NCI-H146 (cell line): Measurements from ENCODE around the gene MEI1.
A peak's percentile ranks its signal among the peaks of the same experiment; 100 is the strongest.
"Not testable (repeated sequence)": the region's sequence is repeated elsewhere in the genome, so short reads cannot be mapped to it uniquely, and the experiment has no call there.

Source experiments
- DNase-seq: peaks from one replicate; lab custom pipeline; 2025; lab: John Stamatoyannopoulos, UW

MEI1 gene

DNA sequence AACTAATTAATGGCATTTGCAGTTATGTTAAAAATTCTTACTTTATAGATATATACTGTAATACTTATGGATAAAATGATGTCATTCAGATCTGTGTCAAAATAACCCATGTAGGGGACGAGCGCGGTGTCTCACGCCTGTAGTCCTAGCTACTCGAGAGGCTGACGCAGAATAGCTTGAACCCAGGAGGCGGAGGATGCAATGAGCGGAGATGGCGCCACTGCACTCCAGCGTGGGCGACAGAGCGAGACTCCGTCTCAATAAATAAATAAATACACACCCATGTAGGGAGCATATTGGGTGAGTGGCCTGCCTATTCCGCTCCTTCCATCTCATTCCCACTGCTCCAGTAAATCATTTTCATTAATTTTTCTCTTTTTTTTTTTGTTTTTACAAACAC, 17.7 kb upstream of the MEI1 start:
- DNase-seq = no peak

DNA sequence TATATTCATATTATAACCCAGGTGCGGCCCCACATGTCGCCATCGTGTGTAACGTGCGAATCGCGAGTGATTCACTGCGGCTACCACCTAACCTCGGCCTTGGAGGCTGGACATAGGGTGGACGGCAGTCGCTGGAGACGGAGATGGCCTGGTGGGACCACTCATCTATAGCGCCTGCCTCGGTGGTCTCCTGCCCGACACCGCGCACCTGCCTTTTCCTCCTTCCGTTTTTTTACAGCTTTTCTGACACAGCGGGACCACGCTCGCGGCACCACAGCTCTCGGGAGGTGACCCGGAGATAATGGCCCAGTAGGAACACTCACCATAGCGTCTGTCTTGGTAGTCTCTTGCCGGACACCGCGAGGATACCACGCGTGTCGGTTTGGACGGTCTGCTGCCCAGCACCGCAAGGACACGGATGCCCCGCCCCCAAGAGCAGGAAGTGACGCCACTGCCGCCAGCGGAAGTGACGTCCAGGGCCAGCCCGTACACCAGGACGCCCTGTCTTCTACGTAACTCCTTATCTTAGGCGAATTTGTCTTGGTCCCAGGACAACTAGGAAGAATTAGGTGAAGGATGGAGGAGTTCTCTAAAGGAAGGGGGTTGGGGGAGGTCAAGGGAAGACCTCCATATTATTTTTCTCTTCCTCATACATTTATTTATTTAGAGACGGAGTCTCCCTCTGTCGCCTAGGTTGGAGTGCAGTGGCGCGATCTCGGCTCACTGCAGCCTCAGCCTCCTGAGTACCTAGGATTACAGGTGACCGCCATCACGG, 17.1 kb upstream of the MEI1 start:
- DNase-seq = no peak

DNA sequence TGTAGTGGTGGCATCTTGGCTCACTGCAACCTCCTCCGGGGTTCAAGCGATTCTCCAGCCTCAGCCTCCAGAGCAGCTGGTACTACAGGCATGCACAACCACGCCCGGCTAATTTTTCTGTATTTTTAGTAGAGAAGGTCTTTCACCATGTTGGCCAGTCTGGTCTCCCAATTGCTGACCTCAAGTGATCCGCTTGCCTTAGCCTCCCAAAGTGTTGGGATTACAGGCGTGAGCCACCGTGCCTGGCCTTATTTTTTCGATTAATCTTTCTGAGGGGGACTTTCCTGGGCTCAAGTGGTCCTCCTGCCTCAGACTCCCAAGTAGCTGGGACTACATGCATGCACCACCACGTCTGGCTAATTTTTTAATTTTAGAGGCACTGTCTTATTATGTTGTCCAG, 16.3 kb upstream of the MEI1 start:
- no peak for DNase-seq

DNA sequence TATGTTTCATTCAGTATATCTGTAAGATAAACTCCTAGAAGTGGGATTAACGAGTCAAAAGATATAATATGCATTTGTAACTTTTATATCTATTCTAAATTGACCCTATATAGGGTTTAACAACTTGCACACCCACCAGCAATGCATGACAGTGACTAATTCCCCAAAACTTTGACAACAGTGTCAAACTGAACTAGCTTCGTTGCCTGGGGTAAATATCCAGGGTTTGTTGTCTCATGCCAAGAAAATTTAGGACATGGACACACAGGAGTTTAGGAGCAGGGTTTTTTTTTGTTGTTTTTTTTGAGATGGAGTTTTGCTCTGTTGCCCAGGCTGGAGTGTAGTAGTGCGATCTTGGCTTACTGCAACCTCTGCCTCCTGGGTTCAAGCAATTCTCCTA, 15.7 kb upstream of the MEI1 start:
- no peak for DNase-seq

DNA sequence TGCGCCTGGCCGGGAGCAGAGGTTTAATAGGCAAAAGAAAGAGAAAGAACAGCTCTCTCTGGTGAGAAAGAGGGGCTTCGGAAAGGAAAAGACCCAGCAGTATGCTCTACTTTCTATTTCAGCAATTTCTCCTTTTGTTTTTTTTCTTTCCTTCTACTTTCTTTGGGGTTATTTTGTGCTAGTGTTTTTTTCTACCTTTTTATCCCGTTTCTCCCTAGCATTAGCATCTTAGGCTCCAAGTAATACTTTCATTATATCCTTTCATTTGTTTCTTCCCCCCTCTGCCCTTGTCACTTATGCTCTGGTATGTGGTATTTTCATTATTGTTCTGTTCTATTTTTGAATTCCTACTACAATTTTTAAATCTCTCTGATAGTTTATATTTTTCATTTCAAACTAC, 15.1 kb upstream of the MEI1 start:
- no peak for DNase-seq

DNA sequence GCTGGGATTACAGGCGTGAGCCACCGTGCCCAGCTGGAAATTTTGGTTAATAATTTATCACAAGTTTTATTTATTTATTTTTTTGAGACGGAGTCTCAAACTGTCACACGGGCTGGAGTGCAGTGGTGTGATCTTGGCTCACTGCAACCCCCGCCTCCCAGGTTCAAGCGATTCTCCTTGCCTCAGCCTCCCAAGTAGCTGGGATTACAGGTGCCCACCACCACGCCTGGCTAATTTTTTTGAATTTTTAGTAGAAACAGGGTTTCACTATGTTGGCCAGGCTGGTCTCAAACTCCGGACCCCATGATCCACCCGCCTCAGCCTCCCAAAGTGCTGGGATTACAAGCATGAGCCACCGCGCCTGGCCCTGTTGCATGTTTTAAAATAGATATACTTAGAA, 12.4 kb upstream of the MEI1 start:
- DNase-seq = not testable (repeated sequence)

DNA sequence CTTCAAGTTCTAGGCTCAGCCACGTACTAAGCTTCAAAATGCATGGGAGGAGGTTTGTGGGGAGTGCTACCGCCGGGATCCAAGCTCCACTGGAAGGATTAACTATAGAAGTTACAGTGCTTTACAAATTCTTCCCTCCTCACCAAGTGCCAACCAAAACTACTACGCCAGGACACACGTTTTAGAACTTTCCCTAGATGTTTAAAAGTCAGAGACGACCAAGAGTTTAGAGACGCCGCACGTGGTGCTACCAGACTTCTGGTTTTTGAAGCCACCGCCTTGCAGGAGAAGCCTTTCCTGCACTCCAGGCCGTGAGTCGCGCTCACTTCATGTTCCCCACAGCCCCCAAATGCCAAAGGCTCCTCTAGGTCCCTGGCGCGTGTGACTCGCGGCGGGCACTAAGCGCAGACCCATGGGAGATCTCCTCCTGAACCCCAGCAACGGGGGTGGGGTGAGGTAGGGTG, 11.4 kb upstream of the MEI1 start:
- peak; percentile 13 for DNase-seq

DNA sequence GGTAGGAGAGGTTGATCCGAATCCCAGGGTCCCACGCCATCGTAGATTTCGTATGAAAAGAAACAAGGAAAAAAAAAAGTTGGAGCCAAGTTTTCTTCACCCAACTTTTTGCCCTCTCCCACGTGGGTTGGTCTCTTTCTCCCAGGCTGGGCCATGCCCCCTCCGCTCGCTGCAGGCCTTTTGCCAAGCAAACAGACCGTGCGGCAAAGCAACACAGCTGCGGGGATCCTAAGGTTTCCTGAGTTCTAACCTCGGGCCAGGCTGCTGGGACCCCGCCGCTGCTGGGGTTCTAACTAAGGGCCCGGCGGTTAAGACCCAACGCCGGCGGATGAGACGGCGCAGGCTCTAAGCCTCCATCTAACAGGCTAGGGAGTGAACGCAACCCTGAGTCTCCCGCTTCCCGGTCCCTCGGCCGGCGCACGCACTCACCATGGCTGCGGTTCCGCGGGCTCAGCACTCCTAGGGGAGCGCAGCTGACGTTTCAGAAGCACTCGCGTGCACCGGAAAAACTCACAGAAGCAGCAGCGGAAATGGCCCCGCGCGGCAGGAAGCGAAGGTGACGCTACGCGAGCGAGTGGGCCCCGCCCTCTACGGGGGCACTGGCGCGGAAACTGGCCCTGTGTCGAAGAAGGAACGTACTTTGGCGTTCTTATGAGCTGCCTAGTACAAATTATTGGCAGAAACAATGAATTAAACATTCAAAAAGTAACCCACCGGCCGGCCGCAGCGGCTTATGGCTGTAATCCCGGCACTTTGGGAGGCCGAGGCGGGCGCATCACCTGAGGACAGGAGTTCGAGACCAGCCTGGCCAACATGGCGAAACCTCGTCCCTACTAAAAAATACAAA, 10.7 kb upstream of the MEI1 start, which contains the start of gene SNU13:
SNU13 (minus strand) TSS at position 503 of the 847 bp plus-strand sequence; CDS start at position 432, 71 bp downstream.
- peak; percentile 83 for DNase-seq

DNA sequence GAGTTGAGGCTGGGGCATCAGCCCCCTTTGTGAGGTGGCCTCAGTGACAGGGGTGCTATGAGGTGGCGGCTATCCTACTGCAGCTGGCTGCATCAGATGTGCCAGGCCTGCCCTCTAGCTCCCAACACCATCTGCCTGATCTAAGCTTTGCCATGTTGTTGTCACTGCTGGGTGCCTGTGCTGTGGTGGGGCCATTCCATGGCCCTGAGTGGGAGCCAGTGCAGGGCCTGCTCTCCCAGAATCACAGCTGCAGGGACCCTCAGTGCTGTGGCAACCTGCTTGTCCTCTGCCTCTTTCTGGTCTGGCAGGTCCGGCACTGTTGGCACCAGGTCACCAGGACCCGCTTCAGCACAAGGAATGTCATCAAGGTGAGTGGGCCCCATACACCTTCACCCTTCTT, 8.8 kb upstream of the MEI1 start:
- DNase-seq = no peak

DNA sequence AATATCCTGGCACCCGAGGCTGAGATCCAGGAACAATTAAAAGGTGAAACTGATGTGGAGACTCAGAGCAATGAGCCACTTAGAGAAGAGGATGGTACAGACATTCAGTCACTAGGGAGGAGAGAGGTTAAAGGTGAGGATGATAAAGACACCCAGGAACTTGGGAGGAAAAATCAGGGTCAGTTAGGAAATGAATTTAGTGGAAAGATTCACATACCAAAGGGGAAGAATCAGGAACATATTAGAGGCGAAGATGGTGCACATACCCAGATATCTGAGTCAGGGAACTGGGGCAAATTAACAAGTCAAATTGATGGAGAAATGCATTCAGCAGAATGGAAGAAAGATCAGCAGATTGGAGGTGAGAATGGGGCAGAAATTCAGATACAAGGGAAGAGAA, 4.1 kb upstream of the MEI1 start:
- no peak for DNase-seq

DNA sequence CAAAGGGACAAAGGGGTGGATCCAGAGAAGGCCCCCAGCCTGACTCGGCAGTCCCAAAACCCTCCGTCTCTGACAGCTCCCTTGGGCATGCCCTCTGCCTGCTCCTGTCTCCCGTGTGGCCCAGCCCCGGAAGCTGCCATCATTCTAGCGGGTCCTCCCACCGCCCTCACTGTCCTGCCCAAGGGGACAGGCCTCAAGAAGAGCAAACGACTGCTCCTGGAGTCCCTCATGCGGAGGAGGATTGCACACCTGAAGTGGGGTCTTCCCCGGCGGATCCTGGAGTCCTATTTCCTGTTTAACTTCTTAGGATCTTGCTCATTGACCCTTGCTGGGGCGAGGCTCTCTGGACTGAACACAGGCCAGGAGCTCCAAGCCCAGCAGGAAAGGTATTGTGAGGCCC, 2.6 kb upstream of the MEI1 start:
- no peak for DNase-seq

DNA sequence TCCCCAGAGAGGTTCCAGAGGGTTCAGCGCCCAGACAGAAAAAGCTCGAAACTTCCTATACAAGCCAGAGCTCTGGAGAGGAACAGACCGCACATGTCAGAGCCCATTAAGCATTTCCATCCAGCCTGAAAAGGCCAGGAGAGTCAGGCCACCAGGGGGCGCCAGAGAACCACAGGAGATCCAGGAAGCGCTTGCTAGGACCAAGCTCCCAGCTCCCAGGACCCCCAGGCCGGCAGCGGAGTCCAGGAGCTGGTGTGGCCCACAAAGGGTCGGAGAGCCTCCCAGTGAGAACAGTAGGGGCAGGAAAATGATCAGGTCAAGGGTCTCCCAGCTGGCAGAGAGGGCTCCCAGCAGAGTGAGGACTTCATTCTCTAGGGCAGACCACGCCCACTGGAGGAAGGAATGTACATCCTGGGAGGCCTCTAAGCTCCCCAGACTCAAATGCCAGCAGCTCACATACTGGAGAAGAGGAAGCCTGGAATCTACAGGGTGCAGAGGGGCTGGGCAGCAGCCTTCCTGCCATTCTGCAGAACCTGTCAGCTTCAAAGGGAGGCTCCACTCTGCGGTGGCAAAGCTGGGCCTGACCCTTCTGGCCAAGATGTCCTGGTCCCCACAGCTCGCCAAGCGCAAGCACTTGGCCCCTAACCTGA, 2.1 kb upstream of the MEI1 start:
- peak; percentile 76 for DNase-seq

DNA sequence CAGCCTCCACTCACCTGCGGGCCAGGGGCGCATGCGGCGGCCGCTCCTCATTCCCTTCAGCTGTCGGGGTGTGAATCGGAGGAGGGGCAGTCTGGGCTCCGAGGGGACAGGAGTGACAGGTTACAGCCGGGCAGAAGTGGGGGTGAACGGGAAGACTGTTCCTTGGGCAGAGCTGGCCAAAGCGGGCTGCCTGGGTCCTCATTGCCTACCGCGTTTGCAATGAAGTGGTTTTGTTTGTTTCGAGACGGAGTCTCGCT, 733 bp downstream of the MEI1 start:
- DNase-seq = no peak

DNA sequence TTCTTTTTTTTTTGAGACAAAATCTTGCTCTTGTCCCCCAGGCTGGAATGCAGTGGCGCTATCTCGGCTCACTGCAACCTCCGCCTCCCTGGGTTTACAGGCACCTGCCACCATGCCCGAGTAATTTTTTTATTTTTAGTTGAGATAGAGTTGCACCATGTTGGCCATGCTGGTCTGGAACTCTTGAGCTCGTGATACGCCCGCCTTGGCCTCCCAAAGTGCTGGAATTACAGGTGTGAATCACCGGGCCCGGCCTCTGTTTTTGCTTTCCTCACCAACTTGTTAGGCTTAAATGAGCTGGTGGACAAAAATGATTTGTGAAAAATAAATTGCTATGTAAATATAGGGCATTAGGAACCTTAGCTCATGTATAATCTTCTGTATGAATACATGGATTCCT, 3.5 kb downstream of the MEI1 start:
- no peak for DNase-seq

DNA sequence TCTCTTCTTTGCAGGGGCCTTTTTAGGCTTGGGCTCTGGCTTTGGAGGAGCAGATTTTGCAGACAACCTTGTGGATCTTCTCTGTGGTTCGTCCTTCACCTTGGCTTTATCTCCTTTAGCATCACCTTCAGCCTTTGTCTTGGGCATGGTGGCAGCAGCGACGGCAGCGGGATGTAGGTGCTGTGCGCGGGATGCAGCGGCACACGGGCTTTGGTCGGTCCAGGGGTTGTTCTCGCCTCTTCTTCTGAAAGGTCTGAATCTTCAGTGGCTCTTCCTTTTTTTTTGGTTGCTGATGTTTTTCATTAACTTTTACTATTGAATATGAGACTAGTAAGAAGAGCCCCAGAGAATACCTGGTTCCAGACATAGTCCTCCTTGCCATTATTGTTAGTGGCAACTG, 10.0 kb downstream of the MEI1 start:
- DNase-seq = no peak

DNA sequence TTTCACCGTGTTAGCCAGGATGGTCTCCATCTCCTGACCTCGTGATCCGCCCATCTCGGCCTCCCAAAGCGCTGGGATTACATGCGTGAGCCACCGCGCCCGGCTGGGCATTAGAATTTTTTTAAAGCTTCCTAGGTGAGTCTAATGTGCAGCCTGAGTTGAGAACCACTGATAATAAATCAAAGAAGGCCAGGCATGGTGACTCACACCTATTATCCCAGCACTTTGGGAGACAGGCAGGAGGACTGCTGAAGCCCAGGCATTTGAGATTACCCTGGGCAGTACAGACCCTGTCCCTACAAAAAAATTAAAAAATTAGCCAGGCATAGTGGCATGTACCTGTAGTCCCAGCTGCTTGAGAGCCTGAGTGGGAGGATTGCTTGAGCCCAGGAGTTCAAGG, 13.7 kb downstream of the MEI1 start:
- no peak for DNase-seq

DNA sequence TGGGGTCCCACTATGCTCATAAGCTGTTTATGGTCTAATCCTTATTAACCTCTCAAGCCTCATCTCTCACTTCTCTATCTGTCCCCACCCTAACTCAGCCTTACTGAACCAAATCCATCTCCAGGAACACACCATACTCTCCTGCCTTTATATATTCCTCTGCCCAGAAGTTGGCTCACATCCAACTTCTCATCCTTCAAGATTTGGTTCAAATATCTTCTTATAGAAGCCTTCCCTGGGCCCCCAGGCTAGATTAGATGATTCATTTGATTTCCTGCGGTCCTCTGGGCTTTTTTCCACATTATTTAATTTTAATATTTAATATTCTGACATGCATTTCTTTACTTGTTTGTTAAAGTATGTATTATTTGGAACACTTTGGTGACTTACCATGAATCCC, 23.2 kb downstream of the MEI1 start:
- DNase-seq = no peak

DNA sequence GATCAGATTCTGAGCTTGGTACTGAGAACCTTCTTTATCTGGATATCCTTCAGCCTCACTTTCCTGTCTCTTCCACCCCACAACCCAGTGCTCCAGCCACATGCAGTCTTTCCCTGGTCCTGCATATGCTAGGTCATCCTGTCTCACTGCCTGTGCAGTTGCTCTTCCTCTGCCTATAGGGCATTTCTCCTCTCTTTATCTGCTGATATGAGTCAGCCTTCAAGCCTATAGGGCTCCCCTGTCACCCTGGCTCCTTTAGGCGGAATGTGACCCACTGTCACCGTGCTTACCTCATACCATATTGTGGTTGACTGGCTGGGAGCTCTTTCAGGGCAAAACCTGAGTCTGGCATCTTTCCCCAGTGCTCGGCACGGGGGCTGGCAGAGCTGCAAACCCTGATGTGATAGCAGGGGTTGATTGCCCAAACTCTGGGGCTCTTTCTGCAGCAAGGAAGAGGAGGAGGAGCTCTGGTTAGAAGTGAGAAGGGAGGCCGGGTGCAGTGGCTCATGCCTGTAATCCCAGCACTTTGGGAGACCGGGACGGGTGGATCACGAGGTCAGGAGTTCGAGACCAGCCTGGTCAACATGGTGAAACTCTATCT, 26.3 kb downstream of the MEI1 start:
- no peak for DNase-seq

DNA sequence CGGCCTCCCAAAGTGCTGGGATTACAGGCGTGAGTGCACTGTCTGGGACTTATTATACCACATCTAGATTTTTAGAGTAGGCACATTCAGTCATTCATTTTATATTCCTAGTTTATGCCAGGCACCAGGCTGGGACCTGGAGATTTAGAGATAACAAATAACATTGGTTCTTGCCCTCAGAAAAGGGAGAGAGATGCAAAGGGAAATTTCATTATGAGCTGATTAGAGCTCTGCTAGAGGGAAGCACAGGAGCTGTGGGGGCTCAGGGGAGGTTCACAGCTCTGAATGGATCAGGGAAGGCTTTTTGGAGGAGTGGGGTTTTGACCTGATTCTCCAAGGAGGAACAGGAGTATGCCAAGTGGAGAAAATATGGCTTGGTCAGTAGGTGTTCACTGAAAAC, 32.3 kb downstream of the MEI1 start:
- DNase-seq = no peak

DNA sequence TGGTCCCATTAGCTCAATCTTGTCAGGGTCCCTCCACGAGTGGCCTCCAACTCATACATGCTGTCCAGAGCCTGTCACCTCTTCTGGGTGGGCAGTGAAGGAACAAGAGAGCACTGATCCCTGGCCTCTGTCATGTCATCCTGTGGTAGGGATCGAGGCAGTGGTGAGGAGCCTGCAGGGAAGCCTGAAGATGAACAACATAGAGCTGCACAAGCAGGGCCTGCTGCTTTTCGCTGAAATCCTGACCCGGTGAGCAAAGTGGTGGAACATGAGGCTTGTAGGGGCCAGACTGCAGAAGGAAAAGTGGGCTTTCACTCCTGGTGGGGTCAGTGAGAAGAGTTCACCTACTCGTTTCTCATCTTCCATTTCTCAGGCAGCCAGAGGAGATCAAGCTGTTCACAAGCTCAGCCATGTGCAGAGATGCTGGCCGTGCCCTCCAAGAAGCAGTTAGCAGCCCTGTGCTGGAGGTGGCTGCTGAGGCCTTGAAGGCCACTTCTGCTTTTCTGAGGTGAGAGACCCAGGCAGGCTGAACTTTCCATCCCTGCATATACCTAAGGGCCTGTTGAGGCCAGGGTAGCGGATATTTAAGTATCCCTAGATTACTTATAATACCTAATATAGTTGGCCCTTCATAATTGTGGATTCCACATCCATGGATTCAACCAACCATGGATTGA, 32.9 kb downstream of the MEI1 start:
- DNase-seq = no peak

DNA sequence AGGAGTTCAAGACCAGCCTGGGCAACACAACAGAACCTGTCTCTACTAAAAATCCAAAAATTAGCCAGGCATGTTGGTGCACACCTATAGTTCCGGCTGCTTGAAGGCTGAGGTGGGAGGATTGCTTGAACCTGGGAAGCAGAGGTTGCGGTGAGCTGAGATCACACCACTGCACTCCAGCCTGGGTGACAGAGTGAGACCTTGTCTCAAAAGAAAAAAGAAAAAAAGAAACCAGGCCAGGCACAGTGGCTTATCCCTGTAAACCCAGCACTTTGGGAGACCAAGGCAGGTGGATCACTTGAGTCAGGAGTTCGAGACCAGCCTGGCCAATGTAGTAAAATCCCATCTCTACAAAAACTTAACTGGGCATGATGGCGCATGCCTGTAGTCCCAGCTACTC, 33.9 kb downstream of the MEI1 start:
- not testable (repeated sequence) for DNase-seq

DNA sequence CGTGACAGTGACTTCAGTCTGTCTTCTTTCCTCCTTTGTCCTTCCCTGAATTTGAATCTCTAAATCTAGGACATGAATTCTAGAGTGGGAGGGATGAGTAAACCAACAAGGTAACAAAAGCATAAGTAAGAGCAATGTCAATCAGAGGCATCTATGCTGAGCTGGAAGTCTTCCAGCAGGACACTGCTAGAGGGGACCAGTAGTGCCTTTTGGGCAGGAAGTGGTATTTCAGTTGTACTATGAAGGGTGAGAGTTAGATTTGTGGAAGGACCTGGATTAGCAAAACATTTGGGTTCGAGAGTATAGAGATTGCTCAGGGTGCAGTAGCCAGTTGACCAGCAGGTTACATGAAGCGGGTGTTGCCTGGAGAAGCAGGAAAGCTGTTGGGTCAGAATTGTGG, 40.3 kb downstream of the MEI1 start:
- DNase-seq = no peak
